GM12864 (cell line): ENCODE results near the gene SEC14L5.

Experiments used
- DNase-seq: peaks from one replicate; pipeline ENCODE4 v3.0.0-alpha.2; 2011; ENCODE audit warnings: low read depth
- H3K4me3 ChIP-seq: 2 replicates; pipeline ENCODE4 v1.5.1; 2011; ENCODE audit warnings: mild to moderate bottlenecking, low read depth, low read length, control low read depth
- CTCF ChIP-seq: IDR thresholded peaks from 2 replicates; pipeline ENCODE4 v1.5.1; 2011; ENCODE audit warnings: low read depth, mild to moderate bottlenecking, moderate library complexity, low read length, control low read depth, inconsistent platforms; ENCODE audit errors: missing control alignments

The SEC14L5 gene

GRCh38 chr16:5028950-5029475 is 70.9 kb downstream of the SEC14L5 start:
- H3K4me3 ChIP-seq, result no peak overlapping the region
- TF ChIP-seq CTCF, result no peak
- no peak for DNase-seq

GRCh38 chr16:5030251-5030870 is 72.2 kb downstream of the SEC14L5 start:
- no peak overlapping the region for H3K4me3 ChIP-seq
- DNase-seq, result no peak
- TF ChIP-seq CTCF, result no peak

DNA sequence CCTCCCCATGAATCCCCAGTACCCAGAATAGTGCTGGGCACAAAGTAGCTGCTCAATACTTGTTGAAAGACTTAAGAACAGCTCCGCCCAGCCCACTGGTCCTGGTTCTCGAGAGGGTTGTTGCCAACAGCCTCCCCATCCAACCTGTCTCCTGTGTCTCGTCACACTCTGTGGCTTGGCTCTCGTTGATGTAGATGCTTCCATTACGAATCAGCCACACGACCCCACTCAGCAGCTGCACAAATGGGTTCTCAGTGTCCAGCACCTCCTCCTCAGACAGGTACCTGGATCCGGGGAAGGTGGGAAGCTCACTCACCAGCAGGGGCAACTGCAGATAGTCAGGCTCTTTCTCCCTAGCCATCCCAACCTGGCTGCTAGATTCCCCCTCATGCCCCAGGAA is 73.5 kb downstream of the SEC14L5 start:
- H3K4me3 ChIP-seq, result no peak overlapping the region
- no peak for TF ChIP-seq CTCF
- no peak for DNase-seq

DNA sequence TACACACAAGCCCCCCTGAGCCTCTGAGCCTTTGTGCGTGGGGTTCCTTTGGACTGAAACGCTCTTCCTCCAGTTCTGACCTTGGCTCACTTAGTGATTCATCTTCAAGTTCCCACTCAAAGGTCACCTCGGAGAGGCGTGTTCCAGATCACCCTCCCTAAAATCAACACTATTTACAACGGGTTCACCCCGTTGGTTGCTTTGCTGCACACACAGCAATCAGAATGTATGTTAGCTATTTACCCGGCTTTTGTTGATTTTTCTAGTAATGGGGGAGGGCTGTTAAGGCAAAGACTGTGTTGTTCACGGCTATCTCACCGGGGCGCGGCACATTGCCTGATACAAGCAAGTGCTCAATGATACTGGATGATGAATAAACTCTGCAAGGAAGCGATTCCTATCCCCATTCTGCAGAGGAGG is 74.6 kb downstream of the SEC14L5 start:
- DNase-seq, result no peak
- H3K4me3 ChIP-seq, result peak overlapping the region; percentile 94
- TF ChIP-seq CTCF, result no peak

- peak within 1 kb of the TSS; percentile 94 for H3K4me3 ChIP-seq
- TF ChIP-seq CTCF, result no peak
- DNase-seq, result peak; percentile 41
Observed at GRCh38 chr16:5033256-5034166, 75.4 kb downstream of the SEC14L5 start, which contains the start of gene NAGPA. Gene NAGPA, minus strand, starts transcription at chr16:5033935. Its CDS starts 21 bp downstream, at chr16:5033914.

DNA sequence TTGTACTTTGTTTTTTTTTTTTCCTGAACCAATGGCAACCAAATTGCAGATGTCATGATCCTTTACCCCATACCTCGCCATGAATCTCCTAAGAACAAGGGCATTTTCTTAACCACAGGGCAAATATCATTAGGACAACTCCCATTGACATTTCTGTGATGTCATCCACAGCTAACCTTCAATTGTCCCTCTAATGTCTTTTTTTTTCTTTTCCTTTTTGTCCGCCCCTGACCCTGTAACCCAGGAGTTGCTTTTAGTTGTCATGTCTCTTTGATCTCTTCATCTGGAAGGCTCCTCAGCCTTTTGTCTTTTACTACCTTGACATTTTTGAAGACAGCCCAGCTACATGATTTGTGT is 76.0 kb downstream of the SEC14L5 start:
- no peak for TF ChIP-seq CTCF
- DNase-seq, result no peak
- peak overlapping the region; percentile 94 for H3K4me3 ChIP-seq
